A673 (cell line): Measurements from ENCODE around the gene SPAG16.

ENCODE experiments used
- EZH2 ChIP-seq: fragments of 200-600 bp; sonication (generic); IDR thresholded peaks from 2 replicates; pipeline ENCODE4 v1.6.1; 2017; ENCODE audit warnings: borderline replicate concordance, low read depth, mild to moderate bottlenecking, mixed read lengths, antibody characterized with exemption, low read length; ENCODE audit not compliant: poor library complexity, severe bottlenecking
- TF ChIP-seq, protein P1 (sequence below): fragments of 300-800, 200-600 bp; sonication (generic); conservative IDR thresholded peaks from 2 replicates; pipeline ENCODE4 v1.5.1; 2017; ENCODE audit warnings: low read depth, mild to moderate bottlenecking, antibody characterized with exemption, low read length, moderate library complexity, mixed read lengths

DNA sequence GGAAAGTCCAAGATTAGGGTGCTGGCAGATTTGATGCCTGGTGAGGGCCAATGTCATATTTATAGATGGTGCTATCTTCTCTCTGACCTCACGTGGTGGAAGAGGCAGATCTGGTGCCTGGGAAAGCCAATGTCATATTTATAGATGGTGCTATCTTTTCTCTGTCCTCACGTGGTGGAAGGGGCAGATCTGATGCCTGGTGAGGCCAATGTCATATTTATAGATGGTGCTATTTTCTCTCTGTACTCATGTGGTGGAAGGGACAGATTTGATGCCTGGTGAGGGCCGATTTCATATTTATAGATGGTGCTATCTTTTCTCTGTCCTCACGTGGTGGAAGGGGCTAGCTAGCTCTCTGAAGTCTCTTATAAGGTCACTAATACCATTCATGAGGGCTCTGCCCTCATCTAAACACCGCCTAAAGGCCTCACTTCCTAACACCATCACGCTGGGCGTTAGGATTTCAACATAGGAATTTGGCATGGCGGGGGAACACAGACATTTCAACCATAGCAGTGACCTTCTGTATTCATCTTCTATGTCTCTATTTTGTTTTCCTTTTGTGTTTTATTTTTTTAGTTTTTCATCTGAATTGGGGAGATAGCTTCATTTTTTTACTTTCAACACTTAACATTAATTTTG is 278.4 kb downstream of the SPAG16 start:
- TF ChIP-seq, protein P1, sequence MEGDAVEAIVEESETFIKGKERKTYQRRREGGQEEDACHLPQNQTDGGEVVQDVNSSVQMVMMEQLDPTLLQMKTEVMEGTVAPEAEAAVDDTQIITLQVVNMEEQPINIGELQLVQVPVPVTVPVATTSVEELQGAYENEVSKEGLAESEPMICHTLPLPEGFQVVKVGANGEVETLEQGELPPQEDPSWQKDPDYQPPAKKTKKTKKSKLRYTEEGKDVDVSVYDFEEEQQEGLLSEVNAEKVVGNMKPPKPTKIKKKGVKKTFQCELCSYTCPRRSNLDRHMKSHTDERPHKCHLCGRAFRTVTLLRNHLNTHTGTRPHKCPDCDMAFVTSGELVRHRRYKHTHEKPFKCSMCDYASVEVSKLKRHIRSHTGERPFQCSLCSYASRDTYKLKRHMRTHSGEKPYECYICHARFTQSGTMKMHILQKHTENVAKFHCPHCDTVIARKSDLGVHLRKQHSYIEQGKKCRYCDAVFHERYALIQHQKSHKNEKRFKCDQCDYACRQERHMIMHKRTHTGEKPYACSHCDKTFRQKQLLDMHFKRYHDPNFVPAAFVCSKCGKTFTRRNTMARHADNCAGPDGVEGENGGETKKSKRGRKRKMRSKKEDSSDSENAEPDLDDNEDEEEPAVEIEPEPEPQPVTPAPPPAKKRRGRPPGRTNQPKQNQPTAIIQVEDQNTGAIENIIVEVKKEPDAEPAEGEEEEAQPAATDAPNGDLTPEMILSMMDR, result no peak
- TF ChIP-seq EZH2, result no peak
